HepG2 (cell line): Measurements from ENCODE around the gene PRPF38B. TPM values are rescaled to one million over a fixed set of nuclear protein-coding genes. Genes with fewer than 3 reads are reported as not detected.
"Not testable (repeated sequence)": the region's sequence is repeated elsewhere in the genome, so short reads cannot be mapped to it uniquely, and the experiment has no call there.

ENCODE experiments used
- ATAC-seq: fragments of 200-7000 bp; cut with Tn5 transposase; 3 replicates; pipeline ENCODE4 v1.9.1; 2020; ENCODE audit warnings: mild to moderate bottlenecking, moderate library complexity
- BruUV-seq: library from RNA; stranded (reverse); fragments of 400-500 nt; replicated peaks from 2 replicates; lab custom pipeline; 2021; lab: Mats Ljungman, UMichigan
- CTCF ChIA-PET: fragments of 300-600 bp; formaldehyde crosslinking; extraction: SDS; loops from one replicate; lab custom pipeline; 2021; ENCODE audit warnings: low total read pairs, inconsistent platforms, low intra/inter-chr PET ratio; lab: Yijun Ruan, JAX
- POLR2A ChIA-PET: fragments of 350-600 bp; sonication (Branson Sonifier 250); formaldehyde crosslinking; loops from one replicate; lab custom pipeline; 2020; ENCODE audit warnings: antibody characterized with exemption, inconsistent platforms; lab: Yijun Ruan, JAX
- DNase-seq: peaks from one replicate; pipeline ENCODE4 v3.0.0-alpha.2; 2015; ENCODE audit warnings: low spot score
- FAIRE-seq: peaks from 3 replicates; lab custom pipeline; 2011; peaks lifted over from hg19 to GRCh38; lab: Jason Lieb, UNC
- H2AFZ ChIP-seq: one replicate; pipeline ENCODE4 v1.6.1; 2011; ENCODE audit warnings: low read length, inconsistent platforms
- H3K27ac ChIP-seq: fragments of 300-600 bp; 3 replicates; pipeline ENCODE4 v1.8.0; 2011; ENCODE audit warnings: mixed run types, mild to moderate bottlenecking, mixed read lengths, low read length, inconsistent platforms; ENCODE audit not compliant: insufficient read depth; ENCODE audit errors: extremely low read length
- H3K27me3 ChIP-seq, 2 experiments: fragments of 200-600 bp in 1 of 2; 2 replicates in 1 of 2; 3 replicates in 1 of 2; pipeline versions ENCODE4 v1.6.0 to v1.8.0; 2011; ENCODE audit warnings: low read length in 2 of 2, mild to moderate bottlenecking in 2 of 2, moderate library complexity in 2 of 2, inconsistent platforms in 1 of 2; ENCODE audit not compliant: insufficient read depth in 2 of 2, control insufficient read depth in 1 of 2
- H3K36me3 ChIP-seq, 2 experiments: fragments of 200-600 bp in 1 of 2; replicated peaks in 1 of 2; 2 replicates in 1 of 2; 3 replicates in 1 of 2; pipeline versions ENCODE4 v1.5.1 to v1.8.0; 2011; ENCODE audit warnings: low read length in 2 of 2, inconsistent platforms in 1 of 2; ENCODE audit not compliant: insufficient read depth in 2 of 2, control insufficient read depth in 1 of 2
- H3K4me1 ChIP-seq: 2 replicates; pipeline ENCODE4 v1.5.1; 2012; ENCODE audit warnings: low read length, inconsistent platforms; ENCODE audit not compliant: insufficient read depth
- H3K4me2 ChIP-seq: 2 replicates; pipeline ENCODE4 v1.6.0; 2011; ENCODE audit warnings: low read depth, low read length, inconsistent platforms
- H3K4me3 ChIP-seq, 3 experiments: fragments of 200-600 bp in 1 of 3; sonication (generic), shearing (Covaris generic) in 1 of 3; replicated peaks in 1 of 3; 2 replicates each; pipeline ENCODE4 v1.5.1; 2011 to 2016; ENCODE audit warnings: low read length in 3 of 3, inconsistent platforms in 2 of 3, low read depth in 2 of 3, mild to moderate bottlenecking in 2 of 3, control low read depth in 1 of 3, mixed read lengths in 1 of 3; ENCODE audit not compliant: insufficient read depth in 1 of 3
- H3K79me2 ChIP-seq: one replicate; pipeline ENCODE4 v1.6.1; 2011; ENCODE audit warnings: low read length, inconsistent platforms; ENCODE audit not compliant: insufficient read depth
- H3K9ac ChIP-seq: 2 replicates; pipeline ENCODE4 v1.6.0; 2011; ENCODE audit warnings: mild to moderate bottlenecking, low read depth, low read length, inconsistent platforms; ENCODE audit not compliant: insufficient read depth
- H3K9me3 ChIP-seq: 2 replicates; pipeline ENCODE4 v1.5.1; 2012; ENCODE audit warnings: mild to moderate bottlenecking, low read length
- H4K20me1 ChIP-seq: 2 replicates; pipeline ENCODE4 v1.6.0; 2011; ENCODE audit warnings: inconsistent platforms, mild to moderate bottlenecking, low read length, moderate library complexity; ENCODE audit not compliant: insufficient read depth
- SRF ChIP-seq: IDR thresholded peaks from 2 replicates; pipeline ENCODE4 v1.6.1; 2011; ENCODE audit warnings: mild to moderate bottlenecking, low read depth, low read length, moderate library complexity
- ZMAT3 ChIP-seq: sonication (generic); formaldehyde crosslinking; conservative IDR thresholded peaks from 2 replicates; pipeline ENCODE4 v1.7.0; 2021; ENCODE audit warnings: missing genetic modification reagents
- ZNF629 ChIP-seq: sonication (generic); formaldehyde crosslinking; conservative IDR thresholded peaks from 2 replicates; pipeline ENCODE4 v1.5.0; 2020; ENCODE audit warnings: missing genetic modification reagents
- WGBS: methylation state at CpG from one replicate; pipeline ENCODE4 v1.1.6; 2017; ENCODE audit warnings: low lambda C conversion rate; 5-methylcytosine and 5-hydroxymethylcytosine counted together
- in situ Hi-C: cut with HindIII; loops from 2 replicates; pipeline ENCODE4 v1.10.0; 2017; ENCODE audit warnings: low pct_unique_long_range_greater_than_20kb; ENCODE audit not compliant: extremely low pct_ligation_motif_present
- intact Hi-C: fragments of 100-400 bp; cut with micrococcal nuclease; formaldehyde crosslinking; loops from one replicate; pipeline ENCODE4 v1.10.0; 2022; ENCODE audit not compliant: unreplicated experiment
- polyA plus RNA-seq, 8 experiments: library from polyadenylated mRNA; depleted of rRNA in 3 of 8; stranded (reverse) in 7 of 8; unstranded in 1 of 8; fragments of >200 nt; fragmentation: Illumina TruSeq in 4 of 8; extraction: Trizol in 4 of 8; gene quantifications; 2 replicates each; pipeline versions ENCODE4 v1.2.1 to v1.2.3, GENCODE V29; 2011 to 2016; ENCODE audit warnings: low read depth in 4 of 8, missing spikeins in 1 of 8, mixed read lengths in 1 of 8; ENCODE audit not compliant: insufficient read depth in 1 of 8
- total RNA-seq, 5 experiments: library from RNA; depleted of rRNA; stranded (reverse); fragments of >200 nt; fragmentation: Illumina TruSeq; extraction: Trizol; gene quantifications; 2 replicates each; pipeline ENCODE4 v1.2.3, GENCODE V29; 2016; ENCODE audit warnings: low read depth in 1 of 5

Gene PRPF38B
- total and polyA plus RNA-seq, 2 of the 13 experiments (the other 11 are each of a cell fraction or from before 2014, with no cell fraction given) = 25.7 to 29.7 TPM

DNA sequence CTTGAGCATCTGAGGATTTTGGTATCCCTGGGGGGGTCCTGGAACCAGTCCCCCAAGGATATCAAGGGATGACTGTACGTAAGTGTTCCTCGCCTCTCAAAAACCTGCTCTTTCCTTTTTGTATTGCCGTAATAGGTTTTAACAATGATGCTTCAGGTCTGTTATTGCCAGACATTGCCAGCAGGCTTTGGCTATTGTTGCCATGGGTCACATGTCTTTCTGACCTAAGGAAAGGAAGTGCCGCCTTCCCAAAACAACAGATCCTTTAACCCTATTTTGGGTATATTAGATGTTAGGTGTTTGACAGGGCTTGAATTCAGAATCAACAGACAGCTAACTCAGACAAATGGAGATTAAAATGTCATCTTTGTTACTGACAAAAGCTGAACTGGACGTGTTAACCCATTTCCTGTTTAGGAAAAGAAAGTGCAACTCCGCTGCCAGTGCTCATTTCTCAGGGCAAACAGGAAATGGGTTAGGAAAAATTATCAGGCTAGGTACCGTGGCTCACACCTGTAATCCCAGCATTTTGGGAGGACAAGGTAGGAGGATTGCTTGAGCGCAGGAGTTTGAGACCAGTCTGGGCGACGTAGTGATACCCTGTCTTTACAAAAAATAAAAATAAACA lies 12.4 kb upstream of the PRPF38B start:
- FAIRE-seq = no peak
- Histone ChIP-seq H3K4me2 (peak overlapping the region; percentile 8; the same call in 1 of the 2 replicates), H3K36me3 (no peaks in the 10 kb centered on the region), H2AFZ (no peak overlapping the region), H3K4me1 (no peaks in the 10 kb centered on the region), H3K27ac (no peak overlapping the region), H3K9ac (no peak overlapping the region), H3K9me3 (no peaks in the 10 kb centered on the region), H3K79me2 (no peaks in the 10 kb centered on the region), H4K20me1 (no peaks in the 10 kb centered on the region), H3K27me3 (no peaks in the 10 kb centered on the region), H3K4me3 (no peak overlapping the region)
- no TSS peak for BruUV-seq
- in situ Hi-C loops = no loop called here
- no peak for DNase-seq
- intact Hi-C loops = no loop called here
- ChIA-PET POLR2A (interaction anchor here (2.4 kb wide), 1 partner anchor 12 kb away, joined by 12 read pairs; the partner anchor contains the start of gene PRPF38B), CTCF (no interaction called here)
- ATAC-seq = no peak
- WGBS = 62% methylated on average over 10 of the region's 10 CpGs
- 0 out of 2 replicates have a peak, but pooled peaks have one; percentile 12 for TF ChIP-seq ZNF629 (CRISPR knock-in tag)
- no peak for TF ChIP-seq ZMAT3 (CRISPR knock-in tag)

DNA sequence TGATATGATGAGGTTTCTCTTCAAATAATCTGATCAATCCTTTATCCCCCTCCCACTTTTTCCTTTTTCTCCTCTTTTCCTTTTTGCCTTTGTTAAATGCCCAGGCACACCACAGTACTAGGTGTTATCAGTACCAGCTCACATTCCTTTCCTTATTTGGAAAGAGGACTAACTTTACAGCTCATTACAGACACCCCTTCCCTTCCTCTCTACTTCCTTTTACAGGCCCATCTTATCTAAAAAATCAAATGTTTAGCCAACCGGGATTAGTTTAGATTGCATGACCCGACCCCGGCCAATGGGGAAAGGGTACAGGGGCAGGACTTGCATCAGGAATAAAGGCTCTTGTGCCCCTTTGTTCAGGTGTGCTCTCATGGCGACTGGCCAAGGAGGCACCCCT lies 10.4 kb upstream of the PRPF38B start:
- CTCF ChIA-PET = not testable (repeated sequence)
- peak; percentile 70 for TF ChIP-seq SRF
- TF ChIP-seq, all 625 proteins: peak for 1; not testable (repeated sequence) for 624
- H2AFZ ChIP-seq, FAIRE-seq, H3K27me3 ChIP-seq, H3K9ac ChIP-seq, H4K20me1 ChIP-seq, DNase-seq, ATAC-seq, intact Hi-C loops, in situ Hi-C loops, H3K27ac ChIP-seq, H3K4me3 ChIP-seq, BruUV-seq, H3K36me3 ChIP-seq, H3K9me3 ChIP-seq, H3K4me1 ChIP-seq, H3K4me2 ChIP-seq, H3K79me2 ChIP-seq: not testable (repeated sequence)
- POLR2A ChIA-PET = interaction anchor here (3.3 kb wide), 1 partner anchor 11 kb away, joined by 18 read pairs; the partner anchor contains the start of gene PRPF38B
- WGBS = 14% methylated on average over 4 of the region's 4 CpGs
